Tongue (tissue), 2 donors: Measurements from ENCODE around the gene ZHX3. TPM values are rescaled to one million over a fixed set of nuclear protein-coding genes. Genes with fewer than 3 reads are reported as not detected.
"Not testable (repeated sequence)": the region's sequence is repeated elsewhere in the genome, so short reads cannot be mapped to it uniquely, and the experiment has no call there.

ENCODE experiments used
- DNase-seq: peaks from one replicate; pipeline ENCODE4 v3.0.0-alpha.2; 2015
- total RNA-seq: library from RNA; depleted of rRNA; stranded (reverse); fragments of >200 nt; gene quantifications from one replicate; pipeline ENCODE4 v1.2.3, GENCODE V29; 2014

ZHX3 gene
- total RNA-seq, 1 donor from 2014 or later, result 18.1 TPM

GRCh38 chr20:41258474-41258873 lies 59.1 kb downstream of the ZHX3 start:
- DNase-seq, result no peak

DNA sequence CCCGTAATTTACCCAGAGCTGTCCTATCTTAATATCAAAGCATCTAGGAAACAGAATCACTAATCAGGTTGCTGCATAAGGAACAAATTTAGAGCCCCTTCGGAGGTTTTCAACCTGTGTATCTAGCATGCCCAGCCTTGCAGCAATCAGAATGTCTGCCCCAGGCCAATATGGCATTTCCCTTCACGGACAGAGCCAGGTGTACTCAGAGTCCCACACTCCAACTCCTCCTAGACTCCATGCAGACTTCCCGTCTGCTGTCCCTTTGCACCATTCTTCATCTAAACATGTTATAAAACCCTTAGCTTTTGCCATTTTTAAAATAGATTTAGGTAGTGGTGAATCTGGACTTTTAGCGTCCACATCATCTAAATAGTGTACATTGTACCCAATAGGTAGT lies 61.0 kb downstream of the ZHX3 start:
- DNase-seq, result no peak

DNA sequence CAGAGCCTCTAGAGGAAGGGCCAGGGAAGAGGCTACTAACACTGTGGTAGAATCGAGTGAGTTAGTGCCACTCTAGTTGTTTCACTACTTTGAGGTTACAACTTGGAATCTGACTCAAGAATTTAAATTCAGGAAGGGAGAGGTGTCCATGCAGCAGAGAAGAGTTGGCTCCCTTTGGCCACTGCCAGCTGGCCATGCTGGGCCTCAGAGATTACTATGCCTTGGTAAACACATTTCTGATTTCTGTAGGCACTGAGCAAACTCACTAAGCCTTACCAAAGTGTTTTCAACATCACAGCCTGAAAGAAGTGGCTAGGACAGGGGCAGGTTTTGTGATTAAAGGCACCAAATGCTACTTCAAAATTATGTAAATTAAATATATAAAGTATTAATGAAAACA lies 61.9 kb downstream of the ZHX3 start:
- DNase-seq, result no peak

DNA sequence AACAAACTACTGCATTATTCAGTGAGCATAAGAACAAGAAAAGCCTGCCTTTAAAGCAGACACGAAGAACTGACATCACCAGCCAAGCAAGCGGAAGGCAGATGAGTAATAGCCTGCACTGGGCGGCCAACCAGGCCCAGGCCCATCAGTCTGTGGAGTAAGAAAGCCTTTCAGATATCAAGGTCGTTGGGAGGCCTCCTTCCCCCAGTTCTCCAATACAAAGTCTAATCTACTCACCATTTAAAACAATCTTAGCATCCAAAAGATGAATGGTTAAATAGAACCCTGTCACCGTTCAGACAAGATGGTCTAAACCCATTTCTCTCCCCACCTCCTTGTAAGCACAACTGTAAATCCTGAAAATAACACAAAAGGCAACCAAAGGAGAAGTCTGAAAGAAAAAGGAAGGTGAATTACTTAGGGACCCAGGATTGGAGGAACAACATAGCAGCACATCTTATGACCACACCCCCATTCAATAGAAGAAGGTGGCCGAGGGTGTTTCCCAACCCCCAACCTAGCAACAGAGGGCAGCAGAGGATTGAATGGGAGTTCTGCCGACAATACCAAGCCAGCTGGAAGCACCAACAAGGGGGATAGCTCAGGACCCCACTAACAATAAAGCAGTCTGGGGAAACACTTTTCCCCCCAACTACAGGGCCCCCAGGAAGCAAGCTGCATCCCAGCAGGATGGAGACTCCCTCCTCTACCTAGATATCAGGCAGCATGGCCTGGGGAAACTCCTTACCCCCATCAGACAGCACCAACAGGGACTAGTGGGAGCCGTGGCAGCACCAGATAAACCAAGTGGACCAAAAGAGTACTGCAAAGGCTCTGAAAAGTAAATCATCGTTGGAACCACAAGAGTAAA lies 67.9 kb downstream of the ZHX3 start:
- peak; percentile 54 for DNase-seq

DNA sequence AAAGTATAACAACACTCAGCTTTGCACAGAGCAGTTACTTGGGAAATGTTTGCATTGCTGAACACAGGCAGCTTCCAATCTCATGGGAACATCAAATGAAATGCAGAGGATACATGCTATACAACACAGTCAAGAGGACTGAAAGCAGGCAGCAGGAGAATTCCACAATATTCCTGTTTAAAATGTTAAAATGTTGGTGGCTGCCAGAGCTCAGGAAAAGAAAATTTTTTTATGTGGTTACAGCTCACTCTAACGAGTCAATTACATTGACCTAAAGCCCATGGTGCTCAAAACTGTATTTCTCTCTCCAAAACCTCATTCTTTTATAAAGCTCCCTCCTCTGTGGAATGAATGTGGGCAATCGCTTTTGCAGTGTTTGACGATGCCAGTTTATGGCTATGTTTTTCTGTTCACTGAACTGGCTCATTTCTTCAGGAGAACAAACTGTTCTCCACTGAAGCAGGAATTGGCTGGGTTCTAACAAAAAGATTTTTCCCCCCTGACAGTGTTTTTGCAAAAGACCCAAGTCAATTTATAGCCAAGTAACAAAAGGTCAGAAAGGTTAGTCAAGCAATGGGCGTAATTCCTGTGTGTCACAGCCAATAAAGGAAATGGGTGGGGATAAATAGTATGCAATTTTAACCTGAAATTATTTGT lies 69.0 kb downstream of the ZHX3 start:
- peak; percentile 66 for DNase-seq

DNA sequence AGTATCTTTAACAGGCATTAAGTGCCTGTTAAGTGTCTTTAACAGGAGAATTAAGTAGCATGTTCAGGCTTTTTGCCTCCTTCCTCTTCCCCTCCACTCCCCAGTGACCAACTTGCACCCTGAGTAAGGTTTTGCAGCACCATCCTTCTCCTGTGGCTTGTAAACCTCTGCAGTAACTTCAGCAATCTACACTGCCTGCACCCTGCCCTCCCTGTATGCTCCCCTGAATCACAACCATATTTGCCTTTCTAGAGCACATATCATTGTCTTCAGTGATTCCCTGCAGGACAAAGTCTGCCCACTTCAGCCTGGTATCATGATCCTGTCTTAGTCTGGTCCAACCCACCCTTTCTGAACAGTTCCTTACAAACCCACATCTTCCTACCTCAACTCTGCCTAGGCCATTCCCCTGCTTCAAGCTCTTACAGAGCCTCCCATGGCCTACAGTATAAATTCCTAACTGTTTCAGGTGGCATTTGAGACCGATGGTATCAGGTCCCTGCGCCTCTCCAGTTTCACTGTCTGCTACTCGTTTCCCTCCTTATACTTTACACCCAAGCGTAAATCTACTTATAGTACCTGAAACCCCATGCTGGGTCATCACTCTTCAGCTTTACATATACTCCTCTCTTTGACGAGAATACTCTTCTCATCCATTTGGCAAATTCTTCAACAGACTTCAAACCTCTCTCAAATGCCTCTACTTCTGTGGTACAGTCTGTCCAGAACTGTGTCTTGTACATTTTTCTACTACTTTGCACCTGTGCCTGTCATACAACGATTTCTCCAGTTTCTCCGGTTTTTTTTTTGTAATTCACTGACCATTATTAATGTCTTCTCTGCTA lies 69.8 kb downstream of the ZHX3 start:
- no peak for DNase-seq

DNA sequence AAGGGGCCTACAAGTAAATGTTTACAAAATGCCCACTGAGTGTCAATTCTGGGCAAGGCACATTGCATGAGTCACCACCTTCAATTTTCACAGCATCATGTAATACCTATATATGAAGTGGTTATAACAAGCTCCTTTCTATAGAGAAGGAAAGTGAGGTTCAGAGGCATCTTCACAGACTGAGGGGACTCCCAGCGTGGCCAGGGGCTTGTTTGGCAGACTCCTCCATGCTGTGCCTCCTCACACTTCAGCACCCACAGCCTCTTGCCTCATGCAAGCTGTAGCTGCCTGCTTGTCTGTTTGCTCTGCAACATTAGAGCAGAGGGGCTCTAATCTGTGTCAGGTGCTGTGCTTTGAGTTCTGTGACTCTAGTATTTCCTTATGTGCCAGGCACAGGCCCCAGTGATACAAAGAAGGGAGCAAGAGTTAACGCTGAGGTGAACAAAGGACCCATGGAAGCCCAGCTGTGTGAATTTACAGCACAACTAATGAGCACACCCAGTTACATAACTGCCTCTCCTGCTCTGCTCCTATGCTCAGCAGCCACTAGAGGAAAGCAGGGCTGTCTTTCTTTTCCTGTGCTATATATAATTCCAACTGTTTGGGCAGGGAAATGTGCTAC lies 72.3 kb downstream of the ZHX3 start:
- peak; percentile 24 for DNase-seq

GRCh38 chr20:41242807-41243206 lies 74.7 kb downstream of the ZHX3 start:
- no peak for DNase-seq

DNA sequence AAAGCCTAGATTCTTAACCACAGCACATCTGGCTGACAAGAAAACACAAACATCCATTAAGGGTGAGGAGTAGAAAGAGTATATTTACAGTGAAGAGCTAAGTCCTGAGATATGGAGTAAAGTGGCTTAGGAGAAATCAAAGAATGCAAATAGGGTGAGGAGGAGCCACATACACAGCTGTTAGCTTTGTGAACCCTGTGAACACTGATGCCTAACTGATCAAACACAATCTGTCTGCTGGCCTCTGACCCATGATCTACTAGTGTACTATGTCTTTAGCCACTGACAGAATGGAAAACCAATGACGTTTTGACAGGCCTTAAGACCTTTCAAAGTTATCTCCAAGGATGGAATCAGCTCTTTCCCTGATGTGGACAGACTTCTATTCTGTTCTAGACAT lies 75.2 kb downstream of the ZHX3 start:
- DNase-seq, result no peak

GRCh38 chr20:41237233-41237632 lies 80.3 kb downstream of the ZHX3 start:
- not testable (repeated sequence) for DNase-seq

- DNase-seq, result not testable (repeated sequence)
Observed at GRCh38 chr20:41236818-41237217, 80.7 kb downstream of the ZHX3 start.

- DNase-seq, result no peak
Observed at GRCh38 chr20:41234546-41234945, 83.0 kb downstream of the ZHX3 start.

GRCh38 chr20:41234041-41234440 lies 83.5 kb downstream of the ZHX3 start:
- no peak for DNase-seq

- no peak for DNase-seq
Observed at GRCh38 chr20:41232973-41233926, 84.3 kb downstream of the ZHX3 start.

- no peak for DNase-seq
Observed at GRCh38 chr20:41231136-41231535, 86.4 kb downstream of the ZHX3 start.

DNA sequence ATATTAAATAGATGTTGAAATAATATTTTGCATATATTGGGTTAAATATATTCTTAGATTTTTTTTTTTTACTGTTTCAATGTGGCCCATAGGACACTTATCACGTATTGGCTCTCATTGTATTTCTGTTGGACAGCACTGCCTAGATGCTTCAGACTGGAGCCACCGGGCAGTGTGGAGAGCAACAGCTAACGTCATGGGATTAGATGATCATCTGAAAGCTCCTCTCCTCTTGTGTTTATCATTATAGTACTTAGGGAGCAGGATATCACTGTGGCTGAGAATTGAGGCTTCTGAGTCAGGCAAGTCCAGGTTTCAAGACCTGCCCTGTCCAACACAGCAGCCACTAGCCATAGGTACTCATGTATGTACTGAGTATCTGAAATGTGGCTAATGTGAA lies 87.4 kb downstream of the ZHX3 start:
- no peak for DNase-seq

DNA sequence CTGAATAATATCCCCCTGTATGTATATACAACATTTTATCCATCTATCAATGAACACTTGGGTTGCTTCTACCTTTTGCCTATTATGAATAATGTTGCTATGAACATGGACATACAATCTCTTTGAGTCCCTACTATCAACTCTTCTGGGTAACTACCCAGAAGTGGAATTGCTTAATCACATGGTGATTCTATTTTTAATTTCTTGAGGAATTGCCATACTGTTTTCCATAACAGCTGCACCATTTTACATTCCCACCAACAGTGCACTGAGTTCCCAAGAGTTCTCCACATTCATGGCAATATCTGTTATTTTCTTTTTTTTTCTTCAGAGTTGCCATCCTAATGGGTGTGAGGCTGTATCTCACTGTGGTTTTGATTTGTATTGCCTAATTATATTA lies 88.3 kb downstream of the ZHX3 start:
- DNase-seq, result no peak

- DNase-seq, result no peak
Observed at GRCh38 chr20:41228858-41229257, 88.7 kb downstream of the ZHX3 start.

DNA sequence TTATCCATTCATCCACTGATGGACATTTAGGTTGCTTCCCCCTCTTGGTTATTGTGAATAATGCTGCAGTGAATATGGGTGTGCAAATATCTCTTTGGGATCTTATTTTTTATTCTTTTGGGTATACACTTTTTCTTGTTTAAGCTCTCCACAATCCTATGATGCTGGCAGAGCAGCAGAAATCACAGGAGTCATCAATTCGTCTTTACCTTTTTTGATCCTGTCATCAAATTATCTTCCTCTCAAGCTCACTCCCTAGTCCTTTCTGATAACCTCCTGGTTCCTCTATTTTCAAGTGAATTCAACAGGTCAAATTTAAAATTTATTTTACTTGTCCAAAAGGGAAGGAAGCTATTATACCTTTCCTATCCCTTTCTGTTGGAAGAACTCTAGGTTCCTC lies 91.1 kb downstream of the ZHX3 start:
- DNase-seq, result no peak

GRCh38 chr20:41225091-41225490 lies 92.4 kb downstream of the ZHX3 start:
- no peak for DNase-seq

- DNase-seq, result no peak
Observed at GRCh38 chr20:41224281-41224680, 93.2 kb downstream of the ZHX3 start.
